Stimulated activated CD4-positive, alpha-beta T cell treated with anti-CD3 and anti-CD28 coated beads, Interleukin-12 subunit alpha, Interleukin-12 subunit beta, amount 100 ng/mL, for 4 hours (primary cell): ENCODE results near the gene PIP4K2B.
"Not testable (repeated sequence)": the region's sequence is repeated elsewhere in the genome, so short reads cannot be mapped to it uniquely, and the experiment has no call there.

Experiments used
- DNase-seq: peaks from one replicate; pipeline ENCODE4 v3.0.0-alpha.2; 2020

Gene PIP4K2B

DNA sequence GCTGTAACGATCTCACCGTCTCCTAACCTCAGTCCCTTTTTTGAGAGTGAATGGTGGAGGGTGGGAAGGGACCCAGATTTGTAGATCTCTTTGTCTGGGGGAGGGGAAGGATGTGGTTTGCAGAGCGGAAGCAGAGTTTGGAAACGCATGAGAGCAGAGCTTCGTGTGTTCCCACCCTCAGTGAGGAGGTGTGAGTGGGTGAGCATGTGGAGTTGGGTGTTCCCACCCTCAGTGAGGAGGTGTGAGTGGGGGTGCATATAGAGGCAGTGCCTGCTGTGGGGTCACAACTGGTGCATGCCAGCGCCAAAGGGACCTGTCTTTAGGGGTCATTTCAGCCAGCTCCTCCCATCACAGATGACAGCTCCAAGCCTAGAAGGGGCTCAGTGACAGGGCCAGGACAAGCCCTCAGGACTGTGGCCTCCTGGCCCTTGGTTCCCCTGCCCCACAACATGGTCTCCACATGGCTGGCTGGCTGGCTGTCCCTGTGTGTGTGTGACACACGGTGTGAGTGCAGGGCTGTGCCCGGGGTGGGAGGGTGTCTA, 71.0 kb downstream of the PIP4K2B start:
- DNase-seq = peak; percentile 46

DNA sequence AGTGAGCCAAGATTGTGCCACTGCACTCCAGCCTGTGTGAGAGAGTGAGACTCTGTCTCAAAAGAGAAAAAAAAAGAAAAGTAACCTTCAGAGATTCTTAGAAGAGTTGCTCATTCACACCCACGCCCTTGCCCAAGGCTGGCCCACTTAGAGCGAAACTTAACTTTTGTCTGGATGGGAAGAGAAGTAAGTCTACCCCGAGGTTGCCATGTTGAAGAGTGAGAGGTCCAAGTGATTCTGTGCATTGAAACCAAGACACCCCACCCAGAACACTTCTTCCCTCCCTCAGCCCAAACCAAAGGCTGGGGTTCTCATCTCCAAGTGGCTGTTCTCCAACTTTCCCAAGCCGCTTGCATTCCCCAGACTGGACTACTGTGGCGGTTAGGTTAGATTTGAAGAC, 71.6 kb downstream of the PIP4K2B start:
- peak; percentile 65 for DNase-seq

DNA sequence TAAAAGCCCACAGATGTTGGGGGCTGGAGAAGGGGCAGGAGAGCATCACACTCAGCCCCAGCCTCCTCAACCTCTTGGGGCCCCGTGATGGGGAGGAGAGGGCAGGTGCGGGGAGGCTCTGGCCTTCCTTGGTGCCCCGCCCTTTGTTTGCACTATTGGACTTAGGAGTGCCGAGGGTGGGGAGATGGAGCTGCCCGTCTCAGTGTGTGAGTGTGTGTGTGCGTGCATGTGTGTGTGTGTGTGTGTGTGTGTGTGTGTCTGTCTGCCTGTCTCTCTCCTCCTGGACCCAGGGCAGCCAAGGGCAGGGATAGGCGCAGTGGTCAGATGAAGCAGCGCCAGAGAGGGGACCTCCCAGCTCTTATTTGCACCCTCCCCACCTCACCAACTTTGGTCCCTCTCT, 73.2 kb downstream of the PIP4K2B start:
- not testable (repeated sequence) for DNase-seq

DNA sequence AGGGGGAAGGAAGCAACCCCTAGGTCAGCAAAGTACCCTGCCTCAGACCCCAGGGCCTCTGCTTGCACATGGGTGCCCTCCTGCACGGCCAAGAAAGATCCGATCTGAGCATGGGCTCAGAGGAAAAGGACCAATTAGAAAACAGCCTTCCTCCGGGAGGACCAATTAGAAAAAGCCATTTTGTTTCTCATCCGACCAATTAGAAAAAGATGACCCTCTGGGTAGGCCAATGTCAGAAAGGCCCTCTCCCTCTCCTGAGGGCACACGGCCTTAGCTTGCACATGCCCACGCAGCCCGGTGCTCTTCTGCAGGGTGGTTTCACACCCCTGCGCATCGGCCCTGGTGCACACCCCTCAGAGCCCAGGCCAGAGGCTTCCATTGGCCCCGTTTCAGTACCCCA, 74.3 kb downstream of the PIP4K2B start:
- DNase-seq = no peak

DNA sequence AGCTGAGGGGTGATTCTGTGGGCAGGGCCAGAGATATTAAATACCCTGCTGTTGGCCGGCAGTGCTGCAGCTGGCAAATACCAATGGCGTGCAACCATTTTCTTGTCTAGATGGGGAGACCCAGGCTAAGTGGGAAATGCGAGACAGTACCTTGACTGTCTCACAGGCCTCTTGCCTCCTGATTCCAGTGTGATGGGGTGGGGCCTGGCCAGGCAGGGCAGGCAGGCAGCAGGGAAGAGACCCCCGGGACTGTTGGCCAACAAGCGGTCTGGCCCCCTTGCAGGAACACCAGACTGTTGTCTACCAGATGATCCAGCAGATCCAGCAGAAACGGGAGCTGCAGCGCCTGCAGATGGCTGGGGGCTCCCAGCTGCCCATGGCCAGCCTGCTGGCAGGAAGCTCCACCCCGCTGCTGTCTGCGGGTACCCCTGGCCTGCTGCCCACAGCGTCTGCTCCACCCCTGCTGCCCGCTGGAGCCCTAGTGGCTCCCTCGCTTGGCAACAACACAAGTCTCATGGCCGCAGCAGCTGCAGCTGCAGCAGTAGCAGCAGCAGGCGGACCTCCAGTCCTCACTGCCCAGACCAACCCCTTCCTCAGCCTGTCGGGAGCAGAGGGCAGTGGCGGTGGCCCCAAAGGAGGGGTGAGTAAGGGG, 74.9 kb downstream of the PIP4K2B start:
- DNase-seq = no peak

DNA sequence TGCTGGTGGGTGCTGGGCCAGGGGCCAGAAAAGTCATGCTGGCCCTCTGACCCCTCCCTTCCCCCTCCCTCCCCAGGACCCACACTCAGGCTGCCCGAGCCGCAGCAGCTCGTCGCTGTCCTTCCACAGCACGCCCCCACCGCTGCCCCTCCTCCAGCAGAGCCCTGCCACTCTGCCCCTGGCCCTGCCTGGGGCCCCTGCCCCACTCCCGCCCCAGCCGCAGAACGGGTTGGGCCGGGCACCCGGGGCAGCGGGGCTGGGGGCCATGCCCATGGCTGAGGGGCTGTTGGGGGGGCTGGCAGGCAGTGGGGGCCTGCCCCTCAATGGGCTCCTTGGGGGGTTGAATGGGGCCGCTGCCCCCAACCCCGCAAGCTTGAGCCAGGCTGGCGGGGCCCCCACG, 77.6 kb downstream of the PIP4K2B start:
- no peak for DNase-seq

DNA sequence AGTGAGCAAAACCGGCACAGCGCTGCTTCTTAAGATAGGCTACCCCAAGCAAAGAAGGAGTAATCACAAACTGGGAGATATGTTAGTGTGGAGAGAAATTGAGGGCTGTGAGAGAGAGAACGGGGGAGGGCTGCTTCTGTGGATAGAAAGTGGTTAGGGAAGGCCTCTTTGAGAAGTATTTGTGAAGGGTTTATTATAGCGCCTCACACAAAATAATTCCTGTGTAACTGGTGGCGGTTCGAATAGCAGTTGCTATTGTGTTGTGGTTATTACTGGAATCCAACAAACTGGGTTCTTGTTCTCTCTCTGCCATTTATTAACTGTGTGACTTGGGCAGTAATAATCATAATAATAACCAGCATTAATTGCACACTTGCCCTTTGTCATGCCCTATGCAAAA, 78.4 kb downstream of the PIP4K2B start:
- no peak for DNase-seq

DNA sequence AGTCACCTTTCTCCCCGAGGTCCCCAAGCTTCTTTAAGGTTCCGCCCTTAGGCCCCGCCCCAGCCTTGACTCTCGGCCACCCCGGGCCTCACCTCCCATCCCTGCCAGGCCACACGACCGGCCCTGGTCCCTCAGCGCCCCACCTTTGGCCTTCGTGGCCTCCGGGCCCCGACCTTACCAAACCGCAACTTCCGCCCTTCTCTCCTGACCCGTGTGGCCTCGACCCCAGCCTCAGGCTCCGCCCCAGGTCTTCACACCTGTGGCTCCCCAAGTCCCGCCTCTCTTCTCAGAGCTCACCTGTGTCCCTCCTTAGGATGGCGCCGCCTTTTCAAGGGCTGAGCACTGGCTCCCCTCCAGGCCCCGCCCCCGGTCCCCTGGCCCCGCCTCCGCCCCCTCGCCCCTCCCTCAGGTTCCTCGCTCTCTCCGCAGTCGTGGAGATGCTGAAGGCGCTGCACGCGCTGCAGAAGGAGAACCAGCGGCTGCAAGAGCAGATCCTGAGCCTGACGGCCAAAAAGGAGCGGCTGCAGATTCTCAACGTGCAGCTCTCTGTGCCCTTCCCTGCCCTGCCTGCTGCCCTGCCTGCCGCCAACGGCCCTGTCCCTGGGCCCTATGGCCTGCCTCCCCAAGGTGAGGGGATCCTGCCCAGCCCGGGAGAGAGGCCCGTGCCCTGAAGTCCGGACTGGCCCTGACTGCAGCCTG, 79.3 kb downstream of the PIP4K2B start:
- DNase-seq = no peak

DNA sequence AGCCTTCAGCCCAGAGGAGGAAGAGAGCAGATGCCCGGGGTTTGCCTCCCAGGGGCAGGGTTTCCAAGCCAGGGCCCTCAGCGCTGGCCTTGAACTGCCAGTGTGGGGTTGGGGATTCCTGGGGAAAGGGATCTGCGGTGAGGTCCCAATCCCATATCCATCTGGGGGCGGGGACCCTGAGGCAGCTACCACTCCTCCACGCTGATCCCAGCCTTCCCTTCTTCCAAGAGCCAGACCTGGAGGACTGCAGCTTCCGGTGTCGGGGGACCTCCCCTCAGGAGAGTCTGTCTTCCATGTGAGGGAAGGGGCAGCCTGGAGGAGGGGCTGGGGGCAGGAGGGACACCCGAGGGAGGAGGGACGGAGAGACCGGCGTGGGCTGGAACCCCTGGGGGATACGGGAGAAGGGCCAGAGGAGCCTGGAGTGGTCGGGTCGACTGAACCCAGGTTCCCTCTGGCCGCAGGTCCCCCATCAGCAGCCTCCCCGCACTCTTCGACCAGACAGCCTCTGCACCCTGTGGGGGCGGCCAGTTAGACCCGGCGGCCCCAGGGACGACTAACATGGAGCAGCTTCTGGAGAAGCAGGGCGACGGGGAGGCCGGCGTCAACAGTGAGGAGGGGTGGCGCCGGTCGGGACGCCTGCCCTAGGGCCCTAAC, 79.9 kb downstream of the PIP4K2B start:
- no peak for DNase-seq

DNA sequence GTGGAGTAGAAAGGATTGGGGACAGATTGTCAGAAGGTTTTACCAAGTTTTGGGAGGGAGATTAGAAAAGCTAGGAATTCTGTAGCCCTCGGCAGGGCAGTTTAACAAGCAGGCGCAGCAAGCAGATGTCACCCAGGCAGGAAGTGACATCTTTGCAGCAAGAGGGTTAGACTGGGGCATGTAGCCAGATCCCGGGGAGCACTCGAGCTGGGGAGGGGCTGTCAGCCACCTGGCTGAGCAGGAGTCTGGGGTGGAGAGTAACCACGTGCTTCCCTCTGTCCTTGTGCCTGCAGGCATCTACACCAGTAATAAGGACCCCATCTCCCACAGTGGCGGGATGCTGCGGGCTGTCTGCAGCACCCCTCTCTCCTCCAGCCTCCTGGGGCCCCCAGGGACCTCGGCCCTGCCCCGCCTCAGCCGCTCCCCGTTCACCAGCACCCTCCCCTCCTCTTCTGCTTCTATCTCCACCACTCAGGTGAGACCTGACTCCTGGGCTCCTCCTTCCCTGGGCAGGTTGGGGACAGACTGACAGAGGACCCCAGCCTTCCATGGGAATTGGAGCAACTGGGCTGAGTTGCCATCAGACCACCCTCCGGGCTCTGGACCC, 82.1 kb downstream of the PIP4K2B start:
- DNase-seq = no peak

DNA sequence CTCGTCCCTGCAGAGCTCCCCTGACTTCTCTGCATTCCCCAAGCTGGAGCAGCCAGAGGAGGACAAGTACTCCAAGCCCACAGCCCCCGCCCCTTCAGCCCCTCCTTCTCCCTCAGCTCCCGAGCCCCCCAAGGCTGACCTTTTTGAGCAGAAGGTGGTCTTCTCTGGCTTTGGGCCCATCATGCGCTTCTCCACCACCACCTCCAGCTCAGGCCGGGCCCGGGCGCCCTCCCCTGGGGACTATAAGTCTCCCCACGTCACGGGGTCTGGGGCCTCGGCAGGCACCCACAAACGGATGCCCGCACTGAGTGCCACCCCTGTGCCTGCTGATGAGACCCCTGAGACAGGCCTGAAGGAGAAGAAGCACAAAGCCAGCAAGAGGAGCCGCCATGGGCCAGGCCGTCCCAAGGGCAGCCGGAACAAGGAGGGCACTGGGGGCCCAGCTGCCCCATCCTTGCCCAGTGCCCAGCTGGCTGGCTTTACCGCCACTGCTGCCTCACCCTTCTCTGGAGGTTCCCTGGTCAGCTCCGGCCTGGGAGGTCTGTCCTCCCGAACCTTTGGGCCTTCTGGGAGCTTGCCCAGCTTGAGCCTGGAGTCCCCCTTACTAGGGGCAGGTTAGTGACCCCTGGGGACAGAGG, 82.9 kb downstream of the PIP4K2B start:
- no peak for DNase-seq
